GM23338 (cell line): ENCODE results near the gene PPP1R14B. TPM values are rescaled to one million over a fixed set of nuclear protein-coding genes. Genes with fewer than 3 reads are reported as not detected.

Experiments used
- ATAC-seq: fragments of 200-7000 bp; cut with Tn5 transposase; 3 replicates; pipeline ENCODE4 v1.9.1; 2020
- DNase-seq: peaks from one replicate; pipeline ENCODE4 v3.0.0-alpha.2; 2015; ENCODE audit warnings: low spot score
- H2AFZ ChIP-seq: fragments of 200-600 bp; sonication (generic); 2 replicates; pipeline ENCODE4 v1.8.0; 2016; ENCODE audit warnings: antibody characterized with exemption, mild to moderate bottlenecking, moderate library complexity
- H3F3A ChIP-seq: fragments of 200-600 bp; sonication (generic); replicated peaks from 2 replicates; pipeline ENCODE4 v1.8.0; 2017; ENCODE audit warnings: antibody characterized with exemption, mixed run types, low read depth
- H3K27ac ChIP-seq: fragments of 200-600 bp; sonication (generic); 2 replicates; pipeline ENCODE4 v1.6.1; 2016; ENCODE audit warnings: low read depth
- H3K27me3 ChIP-seq: fragments of 200-600 bp; sonication (generic); 2 replicates; pipeline ENCODE4 v1.8.0; 2016; ENCODE audit warnings: mild to moderate bottlenecking, mixed run types, moderate library complexity; ENCODE audit not compliant: insufficient read depth
- H3K36me3 ChIP-seq: fragments of 200-600 bp; sonication (generic); 2 replicates; pipeline ENCODE4 v1.8.0; 2016; ENCODE audit warnings: mild to moderate bottlenecking; ENCODE audit not compliant: insufficient read depth
- H3K4me1 ChIP-seq: fragments of 200-600 bp; sonication (generic); 2 replicates; pipeline ENCODE4 v1.8.0; 2016; ENCODE audit warnings: mild to moderate bottlenecking, moderate library complexity; ENCODE audit not compliant: insufficient read depth
- H3K4me2 ChIP-seq: fragments of 200-600 bp; sonication (generic); 2 replicates; pipeline ENCODE4 v1.7.1; 2017; ENCODE audit warnings: mixed run types
- H3K4me3 ChIP-seq: fragments of 200-600 bp; sonication (generic); 2 replicates; pipeline ENCODE4 v1.6.1; 2016; ENCODE audit warnings: mixed run types
- H3K79me2 ChIP-seq: fragments of 200-600 bp; sonication (generic); replicated peaks from 2 replicates; pipeline ENCODE4 v1.8.0; 2017; ENCODE audit warnings: mild to moderate bottlenecking; ENCODE audit not compliant: insufficient read depth
- H3K9me2 ChIP-seq: fragments of 200-600 bp; sonication (generic); 2 replicates; pipeline ENCODE4 v1.8.0; 2017; ENCODE audit not compliant: insufficient read depth
- H4K20me1 ChIP-seq: fragments of 200-600 bp; sonication (generic); replicated peaks from 2 replicates; pipeline ENCODE4 v1.8.0; 2017; ENCODE audit warnings: mild to moderate bottlenecking; ENCODE audit not compliant: insufficient read depth
- H3K27ac Mint-ChIP-seq: 2 replicates; pipeline ENCODE4 v1.8.0; 2020; ENCODE audit warnings: inconsistent platforms, mild to moderate bottlenecking, moderate library complexity, mixed read lengths
- H3K27me3 Mint-ChIP-seq: 3 replicates; pipeline ENCODE4 v1.8.0; 2022; ENCODE audit warnings: low read depth, mild to moderate bottlenecking, moderate library complexity, mixed read lengths, inconsistent platforms; ENCODE audit not compliant: insufficient read depth, poor library complexity
- H3K36me3 Mint-ChIP-seq: 3 replicates; pipeline ENCODE4 v1.8.0; 2021; ENCODE audit warnings: low read depth, mild to moderate bottlenecking, inconsistent platforms, moderate library complexity, mixed read lengths
- H3K4me1 Mint-ChIP-seq: 3 replicates; pipeline ENCODE4 v1.8.0; 2020; ENCODE audit warnings: mild to moderate bottlenecking, inconsistent platforms, mixed read lengths
- H3K4me3 Mint-ChIP-seq: 3 replicates; pipeline ENCODE4 v1.8.0; 2021; ENCODE audit warnings: moderate library complexity, mild to moderate bottlenecking, inconsistent platforms, mixed read lengths
- H3K9me3 Mint-ChIP-seq: 3 replicates; pipeline ENCODE4 v1.8.0; 2020; ENCODE audit warnings: moderate library complexity, mild to moderate bottlenecking, inconsistent platforms, mixed read lengths
- CREB1 ChIP-seq: fragments of 250-450 bp; sonication (Bioruptor Pico); IDR thresholded peaks from 2 replicates; pipeline ENCODE4 v1.5.0; 2020; ENCODE audit warnings: low read depth, mild to moderate bottlenecking, moderate library complexity
- CTCF ChIP-seq, 2 experiments: fragments of 200-600 bp in 1 of 2; sonication (generic) in 1 of 2; conservative IDR thresholded peaks; 2 replicates each; pipeline versions ENCODE4 v1.5.1 to v1.6.1; 2016 to 2017; ENCODE audit warnings: antibody characterized with exemption in 2 of 2, low read depth in 2 of 2, mild to moderate bottlenecking in 2 of 2, moderate library complexity in 1 of 2
- EZH2phosphoT487 ChIP-seq: fragments of 200-600 bp; sonication (generic); IDR thresholded peaks from one replicate; pipeline ENCODE4 v1.8.1; 2018; ENCODE audit warnings: antibody characterized with exemption; ENCODE audit not compliant: unreplicated experiment
- NANOG ChIP-seq: IDR thresholded peaks from 2 replicates; pipeline ENCODE4 v1.6.1; 2016; ENCODE audit warnings: antibody characterized with exemption, borderline replicate concordance
- REST ChIP-seq: IDR thresholded peaks from one replicate; pipeline ENCODE4 v1.6.1; 2018; ENCODE audit warnings: antibody characterized with exemption; ENCODE audit not compliant: unreplicated experiment
- STAT1 ChIP-seq: IDR thresholded peaks from one replicate; pipeline ENCODE4 v1.6.1; 2016; ENCODE audit warnings: antibody characterized with exemption; ENCODE audit not compliant: unreplicated experiment
- ZNF331 ChIP-seq: fragments of 250-450 bp; sonication (Bioruptor Pico); IDR thresholded peaks from 2 replicates; pipeline ENCODE4 v1.5.0; 2020; ENCODE audit warnings: low read depth, mild to moderate bottlenecking, moderate library complexity
- polyA plus RNA-seq: library from polyadenylated mRNA; unstranded; fragments of >200 nt; fragmentation: Nextera tagmentation; extraction: Ambion mirVana; gene quantifications from 2 replicates; pipeline ENCODE4 v1.2.1, GENCODE V29; 2016
- total RNA-seq: library from RNA; depleted of rRNA; stranded (reverse); fragments of >200 nt; shearing (Covaris generic); gene quantifications from 2 replicates; pipeline ENCODE4 v1.2.3, GENCODE V29; 2014
- TF ChIP-seq, protein P1 (sequence below): IDR thresholded peaks from 2 replicates; pipeline ENCODE4 v1.6.1; 2016; ENCODE audit warnings: antibody characterized with exemption
- TF ChIP-seq, protein P2 (sequence below): fragments of 250-450 bp; sonication (Bioruptor Pico); IDR thresholded peaks from 2 replicates; pipeline ENCODE4 v1.5.0; 2020; ENCODE audit warnings: mild to moderate bottlenecking, moderate library complexity

The PPP1R14B gene
- total and polyA plus RNA-seq, 2 experiments from 2014 or later = 250 to 315 TPM

DNA sequence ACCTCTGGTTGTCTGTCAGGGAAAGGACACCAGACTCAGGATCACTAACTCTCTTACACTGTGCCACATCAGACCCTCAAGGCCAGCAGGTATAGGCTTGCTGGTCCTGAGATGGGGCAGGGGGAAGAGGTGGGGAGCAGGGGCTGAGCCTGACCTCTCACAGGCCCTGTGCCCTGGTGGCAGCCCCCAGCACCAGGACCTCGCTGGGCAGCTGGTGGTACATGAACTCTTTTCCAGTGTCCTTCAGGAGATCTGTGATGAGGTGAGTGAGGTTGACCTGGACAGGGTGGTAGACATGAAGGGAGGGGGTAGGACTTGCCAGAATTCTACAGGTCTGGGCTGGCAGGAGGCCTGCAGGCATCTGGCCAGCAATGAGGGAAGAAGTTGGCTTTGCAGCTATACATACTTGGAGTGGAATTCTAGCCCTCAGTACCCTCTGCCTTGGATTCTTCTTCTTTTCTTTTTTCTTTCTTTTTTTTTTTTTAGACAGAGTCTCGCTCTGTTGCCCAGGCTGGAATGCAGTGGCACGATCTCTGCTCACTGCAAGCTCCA lies 19.3 kb downstream of the PPP1R14B start (continued):
- TF ChIP-seq, protein P1, sequence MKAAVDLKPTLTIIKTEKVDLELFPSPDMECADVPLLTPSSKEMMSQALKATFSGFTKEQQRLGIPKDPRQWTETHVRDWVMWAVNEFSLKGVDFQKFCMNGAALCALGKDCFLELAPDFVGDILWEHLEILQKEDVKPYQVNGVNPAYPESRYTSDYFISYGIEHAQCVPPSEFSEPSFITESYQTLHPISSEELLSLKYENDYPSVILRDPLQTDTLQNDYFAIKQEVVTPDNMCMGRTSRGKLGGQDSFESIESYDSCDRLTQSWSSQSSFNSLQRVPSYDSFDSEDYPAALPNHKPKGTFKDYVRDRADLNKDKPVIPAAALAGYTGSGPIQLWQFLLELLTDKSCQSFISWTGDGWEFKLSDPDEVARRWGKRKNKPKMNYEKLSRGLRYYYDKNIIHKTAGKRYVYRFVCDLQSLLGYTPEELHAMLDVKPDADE = no peak
- TF ChIP-seq NANOG (no peak), EZH2phosphoT487 (no peak), CREB1 (CRISPR knock-in tag) (no peak), ZNF331 (CRISPR knock-in tag) (no peak)

- Histone ChIP-seq H3K4me1 (peaks cover 7% of the 10 kb centered on the region; the same call in 1 of the 2 replicates), H3F3A (0 out of 2 replicates have a peak, but pooled peaks cover 5% of the 10 kb centered on the region), H3K4me2 (peak overlapping the region; percentile 97), H4K20me1 (no peaks in the 10 kb centered on the region), H3K9me2 (no peaks in the 10 kb centered on the region), H3K27me3 (0 out of 2 replicates have a peak, but pooled peaks cover 3% of the 10 kb centered on the region), H3K36me3 (no peaks in the 10 kb centered on the region; the same call in 1 of the 2 replicates), H3K27ac (no peak overlapping the region), H3K79me2 (no peaks in the 10 kb centered on the region; the same call in 1 of the 2 replicates), H2AFZ (peak overlapping the region; percentile 85; the same call in 1 of the 2 replicates), H3K4me3 (peak overlapping the region; percentile 98)
- Mint-ChIP-seq H3K27me3 (peaks cover 9% of the 10 kb centered on the region), H3K27ac (no peak overlapping the region), H3K36me3 (no peaks in the 10 kb centered on the region), H3K9me3 (no peaks in the 10 kb centered on the region), H3K4me1 (peaks cover 16% of the 10 kb centered on the region), H3K4me3 (peak overlapping the region; percentile 89)
- peak; percentile 12 for ATAC-seq
- peak; percentile 64 for DNase-seq
- TF ChIP-seq ZNF331 (CRISPR knock-in tag) = no peak
- TF ChIP-seq, protein P1 = no peak
- no peak for TF ChIP-seq NANOG
- no peak for TF ChIP-seq EZH2phosphoT487
- no peak for TF ChIP-seq CTCF (conservative IDR thresholded peaks at IDR 0.05; ENCODE audit: low read depth in 2 of 2)
- TF ChIP-seq STAT1 = no peak
- no peak for TF ChIP-seq REST
- TF ChIP-seq, protein P2, sequence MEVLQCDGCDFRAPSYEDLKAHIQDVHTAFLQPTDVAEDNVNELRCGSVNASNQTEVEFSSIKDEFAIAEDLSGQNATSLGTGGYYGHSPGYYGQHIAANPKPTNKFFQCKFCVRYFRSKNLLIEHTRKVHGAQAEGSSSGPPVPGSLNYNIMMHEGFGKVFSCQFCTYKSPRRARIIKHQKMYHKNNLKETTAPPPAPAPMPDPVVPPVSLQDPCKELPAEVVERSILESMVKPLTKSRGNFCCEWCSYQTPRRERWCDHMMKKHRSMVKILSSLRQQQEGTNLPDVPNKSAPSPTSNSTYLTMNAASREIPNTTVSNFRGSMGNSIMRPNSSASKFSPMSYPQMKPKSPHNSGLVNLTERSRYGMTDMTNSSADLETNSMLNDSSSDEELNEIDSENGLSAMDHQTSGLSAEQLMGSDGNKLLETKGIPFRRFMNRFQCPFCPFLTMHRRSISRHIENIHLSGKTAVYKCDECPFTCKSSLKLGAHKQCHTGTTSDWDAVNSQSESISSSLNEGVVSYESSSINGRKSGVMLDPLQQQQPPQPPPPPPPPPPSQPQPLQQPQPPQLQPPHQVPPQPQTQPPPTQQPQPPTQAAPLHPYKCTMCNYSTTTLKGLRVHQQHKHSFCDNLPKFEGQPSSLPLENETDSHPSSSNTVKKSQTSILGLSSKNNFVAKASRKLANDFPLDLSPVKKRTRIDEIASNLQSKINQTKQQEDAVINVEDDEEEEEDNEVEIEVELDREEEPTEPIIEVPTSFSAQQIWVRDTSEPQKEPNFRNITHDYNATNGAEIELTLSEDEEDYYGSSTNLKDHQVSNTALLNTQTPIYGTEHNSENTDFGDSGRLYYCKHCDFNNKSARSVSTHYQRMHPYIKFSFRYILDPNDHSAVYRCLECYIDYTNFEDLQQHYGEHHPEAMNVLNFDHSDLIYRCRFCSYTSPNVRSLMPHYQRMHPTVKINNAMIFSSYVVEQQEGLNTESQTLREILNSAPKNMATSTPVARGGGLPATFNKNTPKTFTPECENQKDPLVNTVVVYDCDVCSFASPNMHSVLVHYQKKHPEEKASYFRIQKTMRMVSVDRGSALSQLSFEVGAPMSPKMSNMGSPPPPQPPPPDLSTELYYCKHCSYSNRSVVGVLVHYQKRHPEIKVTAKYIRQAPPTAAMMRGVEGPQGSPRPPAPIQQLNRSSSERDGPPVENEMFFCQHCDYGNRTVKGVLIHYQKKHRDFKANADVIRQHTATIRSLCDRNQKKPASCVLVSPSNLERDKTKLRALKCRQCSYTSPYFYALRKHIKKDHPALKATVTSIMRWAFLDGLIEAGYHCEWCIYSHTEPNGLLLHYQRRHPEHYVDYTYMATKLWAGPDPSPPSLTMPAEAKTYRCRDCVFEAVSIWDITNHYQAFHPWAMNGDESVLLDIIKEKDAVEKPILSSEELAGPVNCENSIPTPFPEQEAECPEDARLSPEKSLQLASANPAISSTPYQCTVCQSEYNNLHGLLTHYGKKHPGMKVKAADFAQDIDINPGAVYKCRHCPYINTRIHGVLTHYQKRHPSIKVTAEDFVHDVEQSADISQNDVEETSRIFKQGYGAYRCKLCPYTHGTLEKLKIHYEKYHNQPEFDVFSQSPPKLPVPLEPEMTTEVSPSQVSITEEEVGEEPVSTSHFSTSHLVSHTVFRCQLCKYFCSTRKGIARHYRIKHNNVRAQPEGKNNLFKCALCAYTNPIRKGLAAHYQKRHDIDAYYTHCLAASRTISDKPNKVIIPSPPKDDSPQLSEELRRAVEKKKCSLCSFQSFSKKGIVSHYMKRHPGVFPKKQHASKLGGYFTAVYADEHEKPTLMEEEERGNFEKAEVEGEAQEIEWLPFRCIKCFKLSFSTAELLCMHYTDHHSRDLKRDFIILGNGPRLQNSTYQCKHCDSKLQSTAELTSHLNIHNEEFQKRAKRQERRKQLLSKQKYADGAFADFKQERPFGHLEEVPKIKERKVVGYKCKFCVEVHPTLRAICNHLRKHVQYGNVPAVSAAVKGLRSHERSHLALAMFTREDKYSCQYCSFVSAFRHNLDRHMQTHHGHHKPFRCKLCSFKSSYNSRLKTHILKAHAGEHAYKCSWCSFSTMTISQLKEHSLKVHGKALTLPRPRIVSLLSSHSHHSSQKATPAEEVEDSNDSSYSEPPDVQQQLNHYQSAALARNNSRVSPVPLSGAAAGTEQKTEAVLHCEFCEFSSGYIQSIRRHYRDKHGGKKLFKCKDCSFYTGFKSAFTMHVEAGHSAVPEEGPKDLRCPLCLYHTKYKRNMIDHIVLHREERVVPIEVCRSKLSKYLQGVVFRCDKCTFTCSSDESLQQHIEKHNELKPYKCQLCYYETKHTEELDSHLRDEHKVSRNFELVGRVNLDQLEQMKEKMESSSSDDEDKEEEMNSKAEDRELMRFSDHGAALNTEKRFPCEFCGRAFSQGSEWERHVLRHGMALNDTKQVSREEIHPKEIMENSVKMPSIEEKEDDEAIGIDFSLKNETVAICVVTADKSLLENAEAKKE (CRISPR knock-in tag) = no peak
Measured at GRCh38 chr11:64226507-64227051, 20.2 kb downstream of the PPP1R14B start.
